SK-N-SH treated with all-trans-retinoic acid at 6 μM for 48 hours (cell line): Measurements from ENCODE around the gene LILRA5.

Source experiments
- ATAC-seq: fragments of 200-7000 bp; cut with Tn5 transposase; 3 replicates; pipeline ENCODE4 v1.9.1; 2020; ENCODE audit warnings: mild to moderate bottlenecking, moderate library complexity
- ARNTL ChIP-seq: fragments of 450-650 bp; formaldehyde crosslinking; IDR thresholded peaks from 2 replicates; pipeline ENCODE4 v1.5.0; 2020; ENCODE audit warnings: low read depth, mild to moderate bottlenecking, moderate library complexity, borderline replicate concordance
- BACH2 ChIP-seq: fragments of 250-450 bp; sonication (Bioruptor Pico); IDR thresholded peaks from 2 replicates; pipeline ENCODE4 v1.9.0; 2021; ENCODE audit warnings: mild to moderate bottlenecking, borderline replicate concordance
- CSDC2 ChIP-seq: fragments of 250-450 bp; sonication (Bioruptor Pico); IDR thresholded peaks from 2 replicates; pipeline ENCODE4 v1.5.0; 2020; ENCODE audit warnings: mild to moderate bottlenecking, moderate library complexity
- ESRRG ChIP-seq: fragments of 250-450 bp; sonication (Bioruptor Pico); IDR thresholded peaks from 2 replicates; pipeline ENCODE4 v1.6.1; 2021; ENCODE audit warnings: mild to moderate bottlenecking
- GLIS3 ChIP-seq: fragments of 250-450 bp; sonication (Bioruptor Pico); IDR thresholded peaks from 2 replicates; pipeline ENCODE4 v1.5.0; 2020; ENCODE audit warnings: mild to moderate bottlenecking, moderate library complexity
- ISL1 ChIP-seq: fragments of 250-450 bp; sonication (Bioruptor Pico); IDR thresholded peaks from 2 replicates; pipeline ENCODE4 v2.1.2; 2022; ENCODE audit warnings: mild to moderate bottlenecking, moderate library complexity
- OSR1 ChIP-seq: fragments of 250-450 bp; sonication (Bioruptor Pico); IDR thresholded peaks from 2 replicates; pipeline ENCODE4 v1.8.0; 2022; ENCODE audit warnings: moderate library complexity, mild to moderate bottlenecking, inconsistent platforms
- PATZ1 ChIP-seq: fragments of 250-450 bp; sonication (Bioruptor Pico); IDR thresholded peaks from 2 replicates; pipeline ENCODE4 v1.8.0; 2020; ENCODE audit warnings: mild to moderate bottlenecking, moderate library complexity, borderline replicate concordance
- PPARA ChIP-seq: fragments of 250-450 bp; sonication (Bioruptor Pico); IDR thresholded peaks from 2 replicates; pipeline ENCODE4 v1.5.0; 2020; ENCODE audit warnings: mild to moderate bottlenecking, borderline replicate concordance
- RARB ChIP-seq: fragments of 250-450 bp; sonication (Bioruptor Pico); IDR thresholded peaks from 2 replicates; pipeline ENCODE4 v1.8.0; 2021; ENCODE audit warnings: mild to moderate bottlenecking, moderate library complexity
- SNAI2 ChIP-seq: fragments of 250-450 bp; sonication (Bioruptor Pico); IDR thresholded peaks from 2 replicates; pipeline ENCODE4 v1.5.0; 2020; ENCODE audit warnings: mild to moderate bottlenecking, moderate library complexity
- TOX ChIP-seq: fragments of 250-450 bp; sonication (Bioruptor Pico); IDR thresholded peaks from 2 replicates; pipeline ENCODE4 v1.8.0; 2021; ENCODE audit warnings: mild to moderate bottlenecking, moderate library complexity, borderline replicate concordance
- TSHZ2 ChIP-seq: fragments of 250-450 bp; sonication (Bioruptor Pico); IDR thresholded peaks from 2 replicates; pipeline ENCODE4 v1.5.0; 2020; ENCODE audit warnings: mild to moderate bottlenecking, moderate library complexity
- ZC3H10 ChIP-seq: fragments of 250-450 bp; sonication (Bioruptor Pico); IDR thresholded peaks from 2 replicates; pipeline ENCODE4 v1.5.1; 2021; ENCODE audit warnings: mild to moderate bottlenecking, moderate library complexity
- ZNF565 ChIP-seq: fragments of 450-650 bp; formaldehyde crosslinking; conservative IDR thresholded peaks from 2 replicates; pipeline ENCODE4 v1.5.0; 2020; ENCODE audit warnings: low read depth, mild to moderate bottlenecking, moderate library complexity
- ZNF70 ChIP-seq: fragments of 450-650 bp; formaldehyde crosslinking; IDR thresholded peaks from 2 replicates; pipeline ENCODE4 v1.5.0; 2020; ENCODE audit warnings: mild to moderate bottlenecking, moderate library complexity
- ZNF8 ChIP-seq: fragments of 450-650 bp; formaldehyde crosslinking; IDR thresholded peaks from 2 replicates; pipeline ENCODE4 v1.5.0; 2020; ENCODE audit warnings: mild to moderate bottlenecking, moderate library complexity
- TF ChIP-seq, protein P1 (sequence below): fragments of 250-450 bp; sonication (Bioruptor Pico); IDR thresholded peaks from 2 replicates; pipeline ENCODE4 v1.5.1; 2020; ENCODE audit warnings: low read depth, mild to moderate bottlenecking, moderate library complexity
- TF ChIP-seq, protein P2 (sequence below): fragments of 250-450 bp; sonication (Bioruptor Pico); IDR thresholded peaks from 2 replicates; pipeline ENCODE4 v1.5.1; 2021; ENCODE audit warnings: mild to moderate bottlenecking, moderate library complexity

LILRA5 gene

DNA sequence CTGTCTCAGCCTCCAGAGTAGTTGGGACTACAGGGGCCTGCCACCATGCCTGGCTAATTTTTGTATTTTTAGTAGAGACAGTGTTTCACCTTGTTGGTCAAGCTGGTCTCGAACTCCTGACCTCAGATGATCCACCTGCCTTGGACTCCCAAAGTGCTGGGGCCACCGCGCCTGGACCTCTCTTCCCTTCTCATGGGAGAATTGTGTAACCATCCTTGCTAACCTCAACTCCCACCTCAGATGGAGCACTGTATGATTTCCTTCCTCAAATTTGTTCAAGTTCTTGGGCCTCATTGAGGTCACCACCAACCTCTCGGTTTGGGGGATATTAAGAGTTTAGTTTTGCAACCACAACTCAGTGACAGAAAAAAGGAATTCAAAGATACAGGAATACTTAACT, 10.7 kb downstream of the LILRA5 start:
- TF ChIP-seq, protein P1, sequence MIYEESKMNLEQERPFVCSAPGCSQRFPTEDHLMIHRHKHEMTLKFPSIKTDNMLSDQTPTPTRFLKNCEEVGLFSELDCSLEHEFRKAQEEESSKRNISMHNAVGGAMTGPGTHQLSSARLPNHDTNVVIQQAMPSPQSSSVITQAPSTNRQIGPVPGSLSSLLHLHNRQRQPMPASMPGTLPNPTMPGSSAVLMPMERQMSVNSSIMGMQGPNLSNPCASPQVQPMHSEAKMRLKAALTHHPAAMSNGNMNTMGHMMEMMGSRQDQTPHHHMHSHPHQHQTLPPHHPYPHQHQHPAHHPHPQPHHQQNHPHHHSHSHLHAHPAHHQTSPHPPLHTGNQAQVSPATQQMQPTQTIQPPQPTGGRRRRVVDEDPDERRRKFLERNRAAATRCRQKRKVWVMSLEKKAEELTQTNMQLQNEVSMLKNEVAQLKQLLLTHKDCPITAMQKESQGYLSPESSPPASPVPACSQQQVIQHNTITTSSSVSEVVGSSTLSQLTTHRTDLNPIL = no peak
- TF ChIP-seq GLIS3 (CRISPR knock-in tag) = no peak
- TF ChIP-seq BACH2 (CRISPR knock-in tag) = no peak
- no peak for TF ChIP-seq ZNF70 (CRISPR knock-in tag)
- no peak for TF ChIP-seq SNAI2 (CRISPR knock-in tag)
- no peak for TF ChIP-seq ESRRG (CRISPR knock-in tag)
- no peak for TF ChIP-seq ARNTL (CRISPR knock-in tag)
- TF ChIP-seq PATZ1 (CRISPR knock-in tag) = no peak
- TF ChIP-seq ZNF8 = no peak
- TF ChIP-seq CSDC2 = no peak
- no peak for TF ChIP-seq ZC3H10 (CRISPR knock-in tag)
- TF ChIP-seq, protein P2, sequence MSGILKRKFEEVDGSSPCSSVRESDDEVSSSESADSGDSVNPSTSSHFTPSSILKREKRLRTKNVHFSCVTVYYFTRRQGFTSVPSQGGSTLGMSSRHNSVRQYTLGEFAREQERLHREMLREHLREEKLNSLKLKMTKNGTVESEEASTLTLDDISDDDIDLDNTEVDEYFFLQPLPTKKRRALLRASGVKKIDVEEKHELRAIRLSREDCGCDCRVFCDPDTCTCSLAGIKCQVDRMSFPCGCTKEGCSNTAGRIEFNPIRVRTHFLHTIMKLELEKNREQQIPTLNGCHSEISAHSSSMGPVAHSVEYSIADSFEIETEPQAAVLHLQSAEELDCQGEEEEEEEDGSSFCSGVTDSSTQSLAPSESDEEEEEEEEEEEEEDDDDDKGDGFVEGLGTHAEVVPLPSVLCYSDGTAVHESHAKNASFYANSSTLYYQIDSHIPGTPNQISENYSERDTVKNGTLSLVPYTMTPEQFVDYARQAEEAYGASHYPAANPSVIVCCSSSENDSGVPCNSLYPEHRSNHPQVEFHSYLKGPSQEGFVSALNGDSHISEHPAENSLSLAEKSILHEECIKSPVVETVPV (CRISPR knock-in tag) = no peak
- TF ChIP-seq RARB (CRISPR knock-in tag) = no peak
- no peak for TF ChIP-seq OSR1 (CRISPR knock-in tag)
- TF ChIP-seq ISL1 (CRISPR knock-in tag) = no peak
- no peak for TF ChIP-seq TOX (CRISPR knock-in tag)
- ATAC-seq = no peak

DNA sequence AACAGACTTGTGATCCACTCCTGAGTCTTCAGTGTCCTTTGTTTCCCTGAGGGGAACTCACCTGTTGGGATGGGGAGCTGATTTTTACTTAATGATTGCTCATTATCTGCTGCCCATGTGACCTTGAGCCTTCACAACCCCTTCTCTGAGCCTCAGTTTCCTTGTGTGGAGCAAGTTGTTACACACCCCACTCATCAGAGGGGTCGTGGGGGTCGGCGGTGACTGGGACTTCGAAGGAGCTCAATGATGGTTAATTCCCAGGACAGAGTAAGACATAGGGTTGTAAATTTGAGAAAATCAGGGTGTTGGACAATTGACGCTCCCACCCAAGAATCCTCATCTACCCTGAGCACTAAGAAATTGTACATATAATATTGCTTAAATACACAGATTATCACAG, 13.5 kb downstream of the LILRA5 start:
- TF ChIP-seq ISL1 (CRISPR knock-in tag) = no peak
- no peak for TF ChIP-seq ZNF8
- TF ChIP-seq ZNF70 (CRISPR knock-in tag) = no peak
- no peak for TF ChIP-seq TSHZ2 (CRISPR knock-in tag)
- no peak for TF ChIP-seq BACH2 (CRISPR knock-in tag)
- ATAC-seq = no peak

DNA sequence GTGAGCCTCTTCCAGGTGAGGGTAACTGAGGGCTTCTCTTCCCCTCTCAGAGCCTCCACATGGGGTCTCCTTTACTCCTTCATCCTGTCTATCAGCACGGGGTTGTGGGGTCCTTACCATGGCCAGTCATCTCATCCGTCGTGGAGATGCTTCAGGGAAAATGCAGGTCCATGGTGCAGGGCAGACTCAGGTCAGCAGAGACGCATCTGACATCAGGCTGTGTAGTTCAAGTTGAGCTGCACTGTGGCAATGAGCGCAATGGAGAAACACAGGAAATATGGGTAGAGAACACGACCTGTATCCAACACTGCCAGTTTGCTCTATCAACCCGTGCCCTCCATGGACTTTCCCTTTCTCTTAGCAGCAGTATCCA, 13.9 kb downstream of the LILRA5 start:
- no peak for TF ChIP-seq ESRRG (CRISPR knock-in tag)
- no peak for TF ChIP-seq ZNF565 (CRISPR knock-in tag)
- no peak for TF ChIP-seq GLIS3 (CRISPR knock-in tag)
- TF ChIP-seq ZC3H10 (CRISPR knock-in tag) = no peak
- TF ChIP-seq, protein P1 = no peak
- TF ChIP-seq CSDC2 = no peak
- TF ChIP-seq RARB (CRISPR knock-in tag) = no peak
- TF ChIP-seq OSR1 (CRISPR knock-in tag) = no peak
- TF ChIP-seq BACH2 (CRISPR knock-in tag) = no peak
- no peak for TF ChIP-seq PPARA (CRISPR knock-in tag)
- TF ChIP-seq TSHZ2 (CRISPR knock-in tag) = no peak
- TF ChIP-seq ARNTL (CRISPR knock-in tag) = no peak
- TF ChIP-seq, protein P2 (CRISPR knock-in tag) = no peak
- TF ChIP-seq ZNF70 (CRISPR knock-in tag) = no peak
- no peak for TF ChIP-seq TOX (CRISPR knock-in tag)
- ATAC-seq = no peak
